Hepatocyte (in vitro differentiated cells): ENCODE results near the gene GIMAP7.

ENCODE experiments used
- CTCF ChIP-seq: fragments of 200-600 bp; sonication (generic); IDR thresholded peaks from 2 replicates; pipeline ENCODE4 v1.5.1; 2016; ENCODE audit warnings: antibody characterized with exemption, mild to moderate bottlenecking; ENCODE audit not compliant: poor library complexity
- EZH2 ChIP-seq: fragments of 200-600 bp; sonication (generic); IDR thresholded peaks from 2 replicates; pipeline ENCODE4 v1.6.1; 2016; ENCODE audit warnings: antibody characterized with exemption, mild to moderate bottlenecking, borderline replicate concordance
- EZH2phosphoT487 ChIP-seq: fragments of 200-600 bp; sonication (generic); IDR thresholded peaks from one replicate; pipeline ENCODE4 v1.6.1; 2018; ENCODE audit warnings: antibody characterized with exemption, mild to moderate bottlenecking, low read depth, moderate library complexity; ENCODE audit not compliant: unreplicated experiment, severe bottlenecking

- no peak for TF ChIP-seq CTCF
- no peak for TF ChIP-seq EZH2
- no peak for TF ChIP-seq EZH2phosphoT487
Observed at GRCh38 chr7:150503155-150503554, 11.5 kb upstream of the GIMAP7 start.
